NCI-H2227 (cell line): ENCODE data around the gene RNF20.
"Not testable (repeated sequence)": the region's sequence is repeated elsewhere in the genome, so short reads cannot be mapped to it uniquely, and the experiment has no call there.

Experiments used
- DNase-seq: peaks from one replicate; lab custom pipeline; 2025; ENCODE audit not compliant: unreplicated experiment; lab: John Stamatoyannopoulos, UW

The RNF20 gene

DNA sequence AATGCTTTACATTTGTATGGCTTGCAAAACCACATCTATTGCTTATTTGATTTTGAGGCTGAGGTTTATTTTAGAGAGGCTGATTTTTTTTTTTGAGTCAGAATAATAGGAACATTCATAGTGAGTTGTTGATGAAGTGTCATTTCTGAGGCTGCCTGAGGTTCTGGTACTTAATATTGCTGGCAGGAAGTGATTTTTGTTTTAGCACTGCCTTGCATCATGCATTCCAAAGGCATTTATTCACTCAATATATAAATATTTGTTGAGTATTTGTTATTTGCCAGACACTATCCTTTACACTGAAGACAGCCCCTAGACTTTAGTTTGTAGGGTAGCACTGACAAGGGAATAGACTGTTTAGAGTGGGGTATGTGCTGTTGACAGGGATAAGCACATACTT, 2.7 kb downstream of the RNF20 start:
- no peak for DNase-seq

GRCh38 chr9:101536938-101537337, 3.3 kb downstream of the RNF20 start:
- DNase-seq, result no peak

GRCh38 chr9:101540069-101540468, 6.4 kb downstream of the RNF20 start:
- DNase-seq, result no peak

DNA sequence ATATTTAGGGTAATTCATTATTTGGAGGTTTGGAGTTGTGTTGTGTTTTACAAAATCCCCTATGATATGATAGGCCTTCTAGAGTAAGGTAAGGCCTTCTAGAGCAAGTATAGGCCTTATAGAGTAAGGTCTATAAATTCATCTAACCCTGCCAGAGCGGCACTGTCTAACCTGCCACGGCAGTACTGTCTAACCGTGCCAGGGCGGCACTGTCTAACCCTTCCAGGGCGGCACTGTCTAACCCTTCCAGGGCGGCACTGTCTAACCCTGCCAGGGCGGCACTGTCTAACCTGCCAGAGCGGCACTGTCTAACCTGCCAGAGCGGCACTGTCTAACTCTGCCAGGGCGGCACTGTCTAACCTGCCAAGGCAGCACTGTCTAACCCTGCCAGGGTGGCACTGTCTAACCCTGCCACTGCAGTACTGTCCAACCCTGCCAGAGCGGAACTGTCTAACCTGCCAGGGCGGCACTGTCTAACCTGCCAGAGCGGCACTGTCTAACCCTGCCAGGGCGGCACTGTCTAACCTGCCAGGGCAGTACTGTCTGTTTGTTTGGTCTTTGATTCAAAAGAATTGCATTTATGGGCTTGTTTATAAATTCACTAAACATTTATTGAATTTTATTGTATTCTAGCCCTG, 9.6 kb downstream of the RNF20 start:
- DNase-seq, result no peak

DNA sequence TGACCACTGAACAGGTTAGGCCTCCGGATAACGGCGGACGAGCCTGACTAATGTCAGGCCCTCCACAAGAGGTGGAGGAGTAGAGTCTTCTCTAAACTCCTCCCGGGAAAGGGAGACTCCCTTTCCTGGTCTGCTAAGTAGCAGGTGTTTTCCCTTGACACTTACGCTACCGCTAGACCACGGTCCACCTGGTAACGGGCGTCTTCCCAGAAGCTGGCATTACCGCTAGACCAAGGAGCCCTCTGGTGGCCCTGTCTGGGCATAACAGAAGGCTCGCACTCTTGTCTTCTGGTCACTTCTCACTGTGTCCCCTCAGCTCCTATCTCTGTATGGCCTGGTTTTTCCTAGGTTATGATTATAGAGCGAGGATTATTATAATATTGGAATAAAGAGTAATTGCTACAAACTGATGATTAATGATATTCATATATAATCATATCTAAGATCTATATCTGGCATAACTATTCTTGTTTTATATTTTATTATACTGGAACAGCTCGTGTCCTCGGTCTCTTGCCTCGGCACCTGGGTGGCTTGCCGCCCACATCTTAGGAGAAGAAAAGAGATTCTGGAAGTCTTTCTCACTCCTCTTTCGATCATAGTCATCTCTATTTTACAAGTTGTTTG, 15.9 kb downstream of the RNF20 start:
- DNase-seq, result not testable (repeated sequence)

DNA sequence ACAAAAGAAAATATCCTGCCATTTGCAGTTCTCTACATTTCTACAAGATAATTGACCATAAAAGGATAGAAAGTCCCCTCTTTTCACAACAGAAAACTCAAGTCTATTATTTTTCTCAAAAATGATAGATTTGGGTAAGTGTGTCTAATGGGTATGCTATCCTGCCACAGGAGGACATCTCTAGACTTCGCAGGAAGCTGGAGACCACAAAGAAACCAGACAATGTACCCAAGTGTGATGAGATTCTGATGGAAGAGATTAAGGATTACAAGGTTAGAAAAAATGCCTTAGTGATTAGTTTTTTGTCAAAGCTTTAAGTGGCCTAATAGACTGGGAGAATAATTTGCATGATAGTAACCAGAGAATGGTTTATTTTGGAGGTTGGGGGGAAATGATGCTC, 28.1 kb downstream of the RNF20 start:
- DNase-seq, result no peak

GRCh38 chr9:101562966-101563365, 29.3 kb downstream of the RNF20 start:
- DNase-seq, result no peak

DNA sequence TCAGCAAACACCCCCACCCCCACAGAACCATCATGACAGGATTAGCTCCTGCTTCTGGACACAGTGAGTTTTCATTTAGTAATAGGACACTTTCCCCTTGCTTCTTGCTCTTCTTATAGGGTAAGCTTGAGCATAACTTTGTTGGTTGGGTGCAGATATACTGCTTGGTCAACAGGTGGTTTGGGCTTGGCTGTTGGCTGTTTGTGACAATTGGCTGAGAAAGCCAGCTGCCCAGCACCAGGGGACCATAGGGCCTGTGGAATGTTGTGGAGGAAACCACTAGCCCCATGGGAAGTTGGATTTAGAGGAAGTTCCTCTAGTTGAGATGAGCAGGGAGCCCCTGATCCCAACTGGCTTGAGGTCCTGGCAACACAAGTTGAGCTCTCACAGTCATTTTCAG, 30.6 kb downstream of the RNF20 start:
- DNase-seq, result no peak

- no peak for DNase-seq
These were observed 33.5 kb downstream of the RNF20 start for GRCh38 chr9:101566904-101567724.

- no peak for DNase-seq
These were observed 34.2 kb downstream of the RNF20 start for GRCh38 chr9:101567725-101568350.

DNA sequence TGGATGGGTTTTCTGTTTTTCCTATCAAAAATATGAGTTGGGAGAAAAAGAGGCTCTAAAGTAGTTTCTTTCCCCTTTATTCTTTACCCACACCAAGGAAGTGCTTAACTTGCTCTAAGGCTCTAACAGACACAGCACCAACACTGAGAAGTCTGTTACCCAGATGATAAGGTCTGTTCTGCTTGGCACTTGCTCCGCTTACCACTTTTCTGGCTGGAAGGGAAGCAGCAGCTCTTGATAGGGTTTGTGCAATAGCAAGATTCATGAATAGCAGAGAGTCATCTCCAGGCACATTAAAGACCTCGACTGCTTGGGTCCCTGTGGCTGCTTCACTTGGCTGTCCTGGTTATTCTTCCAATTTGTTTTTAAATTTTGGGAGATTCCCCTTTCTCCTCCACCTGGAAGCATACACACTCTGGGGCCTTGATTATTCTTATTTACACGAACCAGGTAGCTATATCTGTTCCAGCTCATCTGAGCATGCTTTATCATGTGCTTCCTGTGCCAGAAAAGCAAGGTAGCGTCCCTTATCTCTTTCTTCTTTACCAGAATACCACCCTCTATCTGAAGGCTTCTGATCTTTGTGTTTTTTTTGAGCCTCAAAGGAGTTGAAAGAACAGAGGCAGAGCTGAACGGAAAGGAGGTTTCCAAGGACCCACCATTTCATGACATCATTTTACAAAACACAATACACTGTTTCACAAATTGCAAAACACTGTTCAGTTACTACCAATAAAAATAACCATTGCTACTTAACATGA, 36.3 kb downstream of the RNF20 start:
- no peak for DNase-seq

DNA sequence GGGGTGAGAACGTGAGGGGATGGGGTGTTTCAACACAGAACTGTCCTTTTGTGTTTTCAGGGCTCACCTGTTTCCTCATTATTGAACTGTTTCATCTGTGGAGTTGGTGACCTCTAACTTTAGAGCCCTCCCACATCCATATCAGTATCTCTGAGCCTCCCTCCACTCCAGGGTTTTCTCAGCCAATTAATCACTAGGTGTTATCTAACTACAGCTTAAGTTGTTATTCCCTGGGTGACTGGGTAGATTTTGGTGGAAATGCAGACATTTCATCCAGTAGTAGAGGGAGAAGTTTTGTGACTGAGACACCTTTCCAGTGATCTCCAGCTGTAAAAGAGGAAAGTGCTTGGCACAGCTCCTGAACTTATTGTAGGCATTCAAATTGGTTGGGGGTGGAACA, 37.5 kb downstream of the RNF20 start:
- no peak for DNase-seq

DNA sequence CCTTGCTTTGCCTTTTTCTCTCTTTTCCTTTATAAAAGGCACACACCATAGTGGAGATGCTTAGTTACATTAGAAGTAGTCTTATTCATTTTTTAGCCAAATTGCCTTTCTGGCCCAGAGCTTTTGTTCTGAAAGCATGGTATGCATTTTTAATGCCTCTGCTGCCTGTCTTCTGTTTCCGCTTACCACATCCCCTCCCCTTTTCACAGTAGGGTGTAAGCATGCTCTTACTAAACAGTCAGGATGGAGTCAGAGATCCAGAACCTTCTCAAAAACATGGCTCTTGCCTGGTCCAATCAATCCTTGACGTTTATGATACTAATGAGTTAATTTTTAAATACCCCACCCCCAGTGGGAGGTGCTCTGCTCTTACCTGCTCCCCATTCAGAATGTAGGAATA, 38.7 kb downstream of the RNF20 start:
- no peak for DNase-seq

DNA sequence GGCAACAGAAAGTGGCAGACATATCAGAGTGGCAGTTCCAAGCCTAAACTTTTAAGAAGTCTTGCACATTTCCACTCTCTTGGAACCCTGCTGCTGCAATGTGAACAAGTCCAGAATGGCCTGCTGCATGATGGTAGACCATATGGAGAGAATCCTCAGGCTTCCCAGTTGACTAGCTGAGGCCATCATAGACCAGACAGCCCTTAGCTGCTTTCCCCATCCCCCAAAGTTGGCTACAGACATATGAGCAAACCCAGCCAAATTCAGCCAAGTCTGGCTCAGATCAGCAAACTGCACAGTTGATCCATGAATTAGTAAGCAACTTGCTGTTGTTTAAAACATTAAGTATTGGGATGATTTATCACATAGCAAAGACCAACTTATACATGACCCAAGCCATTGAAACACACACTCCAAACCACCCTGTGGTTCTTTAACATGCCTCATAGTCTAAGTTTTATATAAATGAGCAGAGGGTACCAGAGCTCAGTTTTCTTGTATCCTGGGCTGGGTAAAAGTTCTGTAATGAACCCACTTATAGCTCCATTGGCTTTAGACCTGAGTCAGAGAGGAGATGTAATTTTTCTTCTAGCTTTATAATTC, 41.2 kb downstream of the RNF20 start:
- no peak for DNase-seq

- DNase-seq, result no peak
These were observed 44.7 kb downstream of the RNF20 start for GRCh38 chr9:101578378-101578777.

GRCh38 chr9:101579711-101580545, 46.3 kb downstream of the RNF20 start:
- no peak for DNase-seq

- DNase-seq, result no peak
These were observed 48.9 kb downstream of the RNF20 start for GRCh38 chr9:101582553-101582952.

DNA sequence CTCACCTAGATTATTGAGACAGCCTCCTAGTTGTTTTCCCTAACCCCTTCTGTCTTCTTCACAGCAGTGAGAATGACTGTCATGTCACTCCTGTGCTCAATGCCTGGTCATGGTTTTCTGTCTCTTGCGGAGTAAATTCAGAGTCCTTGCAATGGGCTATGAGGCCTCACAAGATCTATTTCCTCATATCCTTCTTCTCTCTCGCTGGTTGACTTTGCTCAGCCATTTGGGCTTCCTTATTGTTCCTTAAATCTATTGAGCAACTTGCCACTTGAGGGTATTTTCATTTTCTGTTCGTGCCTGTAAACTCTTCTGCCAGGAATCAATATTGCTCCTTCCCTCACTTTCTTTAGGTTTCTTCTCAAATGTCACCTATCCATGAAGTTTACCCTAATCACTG, 52.1 kb downstream of the RNF20 start:
- DNase-seq, result no peak

GRCh38 chr9:101586651-101587050, 53.0 kb downstream of the RNF20 start:
- no peak for DNase-seq
